ENCODE measurements around the gene ZFHX3.
"Not testable (repeated sequence)": the region's sequence is repeated elsewhere in the genome, so short reads cannot be mapped to it uniquely, and the experiment has no call there.

The ZFHX3 gene

GRCh38 chr16:72992142-72992601 is 55.8 kb downstream of the ZFHX3 start:
- DNase-seq, result no peak

GRCh38 chr16:72991644-72992043 is 56.3 kb downstream of the ZFHX3 start:
- DNase-seq, result no peak

GRCh38 chr16:72991211-72991610 is 56.7 kb downstream of the ZFHX3 start:
- no peak for DNase-seq

- no peak for DNase-seq
These were observed 57.4 kb downstream of the ZFHX3 start for GRCh38 chr16:72990571-72990970.

GRCh38 chr16:72989579-72990551 is 58.1 kb downstream of the ZFHX3 start:
- DNase-seq, result no peak

GRCh38 chr16:72989203-72989578 is 58.7 kb downstream of the ZFHX3 start:
- not testable (repeated sequence) for DNase-seq

GRCh38 chr16:72988569-72988968 is 59.4 kb downstream of the ZFHX3 start:
- DNase-seq, result no peak

GRCh38 chr16:72987480-72987901 is 60.4 kb downstream of the ZFHX3 start:
- DNase-seq, result no peak

- DNase-seq, result no peak
These were observed 61.9 kb downstream of the ZFHX3 start for GRCh38 chr16:72985995-72986394.

GRCh38 chr16:72985148-72985941 is 62.6 kb downstream of the ZFHX3 start:
- no peak for DNase-seq

- DNase-seq, result no peak
These were observed 64.1 kb downstream of the ZFHX3 start for GRCh38 chr16:72983728-72984350.

- no peak for DNase-seq
These were observed 64.7 kb downstream of the ZFHX3 start for GRCh38 chr16:72983241-72983640.

GRCh38 chr16:72979974-72980373 is 68.0 kb downstream of the ZFHX3 start:
- DNase-seq, result no peak

- DNase-seq, result no peak
These were observed 69.7 kb downstream of the ZFHX3 start for GRCh38 chr16:72978212-72978611.

- DNase-seq, result no peak
These were observed 70.8 kb downstream of the ZFHX3 start for GRCh38 chr16:72977127-72977526.

- no peak for DNase-seq
These were observed 71.4 kb downstream of the ZFHX3 start for GRCh38 chr16:72976438-72977064.

GRCh38 chr16:72975809-72976437 is 72.0 kb downstream of the ZFHX3 start:
- no peak for DNase-seq

GRCh38 chr16:72974142-72974769 is 73.7 kb downstream of the ZFHX3 start:
- no peak for DNase-seq

GRCh38 chr16:72972878-72973571 is 74.9 kb downstream of the ZFHX3 start:
- no peak for DNase-seq

GRCh38 chr16:72971370-72971769 is 76.6 kb downstream of the ZFHX3 start:
- no peak for DNase-seq

- DNase-seq, result no peak
These were observed 77.3 kb downstream of the ZFHX3 start for GRCh38 chr16:72970656-72971055.
